ENCODE data around the gene POFUT1. TPM values are rescaled to one million over a fixed set of nuclear protein-coding genes. Genes with fewer than 3 reads are reported as not detected.

POFUT1 gene
- total and polyA plus RNA-seq, 2 experiments from 2014 or later: 9.3 to 34.0 TPM

DNA sequence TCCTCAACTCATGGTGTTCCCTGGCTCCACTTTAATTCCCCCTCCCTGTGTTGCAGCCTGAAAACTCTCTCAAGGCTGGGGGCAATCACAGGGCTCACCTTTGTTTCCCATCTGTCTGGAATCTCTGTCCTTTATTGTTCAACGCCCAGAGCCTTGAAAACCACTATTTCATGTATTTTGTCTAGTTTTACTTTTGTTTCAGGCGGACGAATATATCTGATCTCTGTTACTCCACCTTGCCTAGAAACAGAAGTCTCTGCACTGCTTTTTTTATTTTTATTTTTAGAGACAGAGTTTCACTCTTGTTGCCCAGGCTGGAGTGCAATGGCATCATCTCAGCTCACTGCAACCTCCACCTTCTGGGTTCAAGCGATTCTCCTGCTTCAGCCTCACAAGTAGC, 27.7 kb upstream of the POFUT1 start (continued):
- TF ChIP-seq ZNF462 (CRISPR knock-in tag; IDR thresholded peaks at IDR 0.05): no peak

GRCh38 chr20:32181606-32182005, 26.1 kb upstream of the POFUT1 start:
- Mint-ChIP-seq H3K9me3 (peaks cover 13% of the 10 kb centered on the region), H3K4me1 (no peaks in the 10 kb centered on the region), H3K36me3 (ENCODE audit: low read depth) (peaks cover 8% of the 10 kb centered on the region), H3K27me3 (ENCODE audit: insufficient read depth, low read depth, poor library complexity) (peaks cover 6% of the 10 kb centered on the region), H3K27ac (no peak overlapping the region), H3K4me3 (no peak overlapping the region)
- Histone ChIP-seq H3K79me2 (replicated peaks; ENCODE audit: insufficient read depth) (no peaks in the 10 kb centered on the region), H3F3A (replicated peaks; ENCODE audit: low read depth) (peaks cover 7% of the 10 kb centered on the region; the same call in 1 of the 2 replicates), H4K20me1 (replicated peaks; ENCODE audit: insufficient read depth) (0 out of 2 replicates have a peak, but pooled peaks cover 4% of the 10 kb centered on the region), H3K27me3 (ENCODE audit: insufficient read depth) (no peaks in the 10 kb centered on the region), H3K4me2 (no peak overlapping the region), H3K4me1 (ENCODE audit: insufficient read depth) (no peaks in the 10 kb centered on the region), H3K27ac (ENCODE audit: low read depth) (no peak overlapping the region), H3K36me3 (ENCODE audit: insufficient read depth) (no peaks in the 10 kb centered on the region), H2AFZ (no peak overlapping the region), H3K4me3 (no peak overlapping the region), H3K9me2 (ENCODE audit: insufficient read depth) (peaks cover 8% of the 10 kb centered on the region)
- DNase-seq (ENCODE audit: low spot score) (no peak), ATAC-seq (no peak)
- TF ChIP-seq NANOG (IDR thresholded peaks at IDR 0.05; ENCODE audit: borderline replicate concordance) (no peak), STAT1 (IDR thresholded peaks at IDR 0.05; ENCODE audit: unreplicated experiment) (no peak), POLR2AphosphoS5 (IDR thresholded peaks at IDR 0.05; ENCODE audit: low read depth) (no peak), EZH2phosphoT487 (IDR thresholded peaks at IDR 0.05; ENCODE audit: unreplicated experiment) (no peak), ZNF114 (CRISPR knock-in tag; IDR thresholded peaks at IDR 0.05) (no peak), ZNF462 (CRISPR knock-in tag; IDR thresholded peaks at IDR 0.05) (no peak)
- TF ChIP-seq, protein P1, sequence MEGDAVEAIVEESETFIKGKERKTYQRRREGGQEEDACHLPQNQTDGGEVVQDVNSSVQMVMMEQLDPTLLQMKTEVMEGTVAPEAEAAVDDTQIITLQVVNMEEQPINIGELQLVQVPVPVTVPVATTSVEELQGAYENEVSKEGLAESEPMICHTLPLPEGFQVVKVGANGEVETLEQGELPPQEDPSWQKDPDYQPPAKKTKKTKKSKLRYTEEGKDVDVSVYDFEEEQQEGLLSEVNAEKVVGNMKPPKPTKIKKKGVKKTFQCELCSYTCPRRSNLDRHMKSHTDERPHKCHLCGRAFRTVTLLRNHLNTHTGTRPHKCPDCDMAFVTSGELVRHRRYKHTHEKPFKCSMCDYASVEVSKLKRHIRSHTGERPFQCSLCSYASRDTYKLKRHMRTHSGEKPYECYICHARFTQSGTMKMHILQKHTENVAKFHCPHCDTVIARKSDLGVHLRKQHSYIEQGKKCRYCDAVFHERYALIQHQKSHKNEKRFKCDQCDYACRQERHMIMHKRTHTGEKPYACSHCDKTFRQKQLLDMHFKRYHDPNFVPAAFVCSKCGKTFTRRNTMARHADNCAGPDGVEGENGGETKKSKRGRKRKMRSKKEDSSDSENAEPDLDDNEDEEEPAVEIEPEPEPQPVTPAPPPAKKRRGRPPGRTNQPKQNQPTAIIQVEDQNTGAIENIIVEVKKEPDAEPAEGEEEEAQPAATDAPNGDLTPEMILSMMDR (conservative IDR thresholded peaks at IDR 0.05; ENCODE audit: low read depth in 2 of 2): no peak

All from GM23338 (cell line).